HG03060 (cell line): ENCODE data around the gene YARS1.

Experiments used
- ATAC-seq: cut with Tn5 transposase; IDR thresholded peaks from one replicate; pipeline ENCODE4 v1.9.1; 2021; ENCODE audit warnings: low read depth, moderate number of reproducible peaks; ENCODE audit not compliant: unreplicated experiment

The YARS1 gene

DNA sequence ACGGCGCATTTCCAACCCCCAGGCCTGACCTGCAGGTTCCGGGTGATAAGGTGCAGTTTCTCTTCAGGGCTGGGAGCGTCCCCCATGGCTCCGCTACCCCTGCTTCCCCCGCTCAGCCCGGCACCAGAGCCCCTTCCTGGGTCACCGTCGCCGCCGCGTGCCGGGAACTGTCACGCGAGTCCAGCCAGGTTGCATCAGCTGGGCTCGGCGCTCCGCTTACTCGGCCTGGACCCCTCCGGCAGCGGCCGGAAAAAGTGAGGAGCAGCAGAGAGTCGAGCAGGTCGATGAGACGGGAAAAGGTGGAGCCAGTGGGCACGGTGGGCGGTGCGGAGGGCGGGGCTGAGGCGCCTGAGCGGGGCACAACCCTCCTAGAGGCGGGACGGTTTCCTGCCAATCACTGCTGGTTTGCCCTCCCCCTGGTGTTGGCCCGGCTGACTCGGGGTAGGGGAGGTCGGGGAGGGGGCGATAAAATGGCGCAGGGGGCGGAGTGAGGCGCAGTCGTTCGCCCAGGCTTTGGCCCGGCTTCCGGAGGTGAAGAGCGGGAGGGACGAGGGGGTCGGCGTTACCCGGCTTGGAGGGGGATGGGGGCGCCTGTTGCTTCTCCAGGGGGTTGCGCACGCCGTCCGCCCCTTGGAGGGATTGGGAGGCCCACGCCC, at the start of gene YARS1, which contains the start of gene S100PBP:
Gene YARS1 (minus strand): TSS at position 200 of the 656 bp plus-strand sequence. CDS start 114 bp downstream, at position 86.
Gene S100PBP (plus strand): TSS at position 495 of the 656 bp plus-strand sequence. CDS start 8,447 bp downstream, outside the sequence.
- peak; percentile 73 for ATAC-seq

DNA sequence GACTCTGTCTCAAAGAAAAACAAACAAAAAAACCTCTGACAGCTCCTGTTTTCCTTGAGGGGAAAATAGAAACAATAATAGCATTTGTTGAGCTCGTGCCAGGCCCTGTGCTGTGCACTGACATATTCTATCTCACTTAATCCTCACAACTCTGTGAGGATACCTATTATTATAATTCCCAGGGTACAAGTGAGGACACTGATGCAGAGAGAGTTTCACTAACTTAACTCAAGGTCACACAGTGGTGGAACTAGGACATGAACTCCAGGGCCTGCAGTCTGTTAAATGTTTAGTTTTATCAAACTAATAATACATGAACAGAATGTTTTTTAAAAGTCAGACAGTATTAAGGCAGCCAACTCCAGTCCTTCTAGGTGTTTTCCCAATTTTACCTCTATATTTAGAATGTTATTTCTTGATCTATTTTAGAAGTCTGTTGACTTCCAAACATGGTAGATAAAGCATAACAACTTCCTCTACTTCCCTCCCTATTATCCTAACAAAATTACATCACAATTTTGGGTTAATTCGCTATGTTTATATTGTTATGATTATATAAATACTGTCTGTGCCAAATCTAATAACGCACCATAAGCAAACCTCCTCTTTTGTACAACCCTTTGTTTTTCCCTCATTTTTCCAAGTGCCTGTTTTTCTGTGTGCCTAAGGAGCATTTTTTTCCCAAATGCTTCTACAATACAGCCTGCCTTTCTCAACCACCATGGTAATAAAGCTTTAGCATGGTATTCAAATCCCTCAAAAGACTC, 48.7 kb upstream of the YARS1 start:
- ATAC-seq: no peak

DNA sequence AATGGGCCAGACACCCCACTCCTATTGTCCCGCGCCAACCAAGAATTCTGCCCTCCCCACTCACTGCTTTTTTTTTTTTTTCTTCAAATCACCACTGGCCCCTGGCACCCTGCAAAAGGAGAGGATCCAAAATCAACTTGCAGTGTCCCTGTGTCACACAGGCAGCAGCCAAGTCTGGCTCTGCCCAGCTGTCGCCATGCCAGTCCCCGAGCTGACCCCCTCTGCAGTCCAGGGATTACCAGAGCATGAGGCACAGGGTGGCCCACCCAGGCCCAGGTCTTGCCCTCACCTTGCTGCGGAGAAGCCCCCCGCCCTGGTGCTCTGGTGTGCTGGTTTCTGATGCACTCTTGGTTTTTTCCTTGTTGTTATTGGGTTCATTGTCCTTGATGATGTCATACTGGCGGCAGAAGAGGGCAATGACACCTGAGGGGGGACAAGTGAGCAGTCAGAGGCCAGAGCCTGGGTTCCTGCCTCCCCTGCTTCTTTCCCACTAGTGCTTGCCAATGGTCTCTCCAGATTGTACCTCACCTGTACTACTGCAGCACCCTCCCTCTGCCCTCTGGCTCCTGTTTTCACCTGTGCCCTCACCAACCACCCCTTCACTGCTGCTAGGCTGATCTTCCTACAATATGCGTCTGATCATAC, 47.3 kb upstream of the YARS1 start:
- no peak for ATAC-seq

- ATAC-seq: no peak
These were observed 46.7 kb upstream of the YARS1 start for GRCh38 chr1:32863881-32864245.

DNA sequence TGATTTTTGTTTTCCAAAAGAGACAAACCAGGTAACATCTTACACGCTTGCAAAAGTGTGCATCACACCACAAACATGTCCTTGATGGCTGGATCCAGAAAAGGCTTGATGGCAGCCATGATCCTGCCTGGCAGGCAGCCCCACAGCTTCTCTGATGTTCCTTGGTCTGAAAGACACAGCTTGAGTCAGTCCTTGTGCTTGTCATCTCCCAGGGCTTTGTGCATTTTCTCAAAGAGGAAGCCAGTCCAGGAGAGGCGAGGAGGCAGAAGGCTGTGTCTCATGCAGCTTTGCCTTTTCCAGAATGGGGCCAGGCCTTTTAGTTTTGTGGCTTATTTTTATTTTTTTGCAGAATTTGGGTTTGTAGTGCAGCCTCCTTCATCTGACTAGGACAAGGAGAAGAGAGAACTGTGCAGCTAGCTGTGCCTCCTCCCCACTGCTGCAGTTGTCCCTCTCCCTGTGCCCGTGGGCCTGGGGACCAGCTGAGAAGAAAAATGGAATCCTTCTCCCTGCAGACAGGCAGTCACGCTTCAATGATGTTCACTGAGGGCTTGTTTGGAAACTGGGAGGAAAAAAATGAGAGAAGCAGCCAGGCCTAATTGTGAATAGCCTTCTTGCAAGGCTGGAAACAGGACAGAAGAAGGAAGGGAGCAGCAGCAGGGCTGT, 46.2 kb upstream of the YARS1 start:
- no peak for ATAC-seq

DNA sequence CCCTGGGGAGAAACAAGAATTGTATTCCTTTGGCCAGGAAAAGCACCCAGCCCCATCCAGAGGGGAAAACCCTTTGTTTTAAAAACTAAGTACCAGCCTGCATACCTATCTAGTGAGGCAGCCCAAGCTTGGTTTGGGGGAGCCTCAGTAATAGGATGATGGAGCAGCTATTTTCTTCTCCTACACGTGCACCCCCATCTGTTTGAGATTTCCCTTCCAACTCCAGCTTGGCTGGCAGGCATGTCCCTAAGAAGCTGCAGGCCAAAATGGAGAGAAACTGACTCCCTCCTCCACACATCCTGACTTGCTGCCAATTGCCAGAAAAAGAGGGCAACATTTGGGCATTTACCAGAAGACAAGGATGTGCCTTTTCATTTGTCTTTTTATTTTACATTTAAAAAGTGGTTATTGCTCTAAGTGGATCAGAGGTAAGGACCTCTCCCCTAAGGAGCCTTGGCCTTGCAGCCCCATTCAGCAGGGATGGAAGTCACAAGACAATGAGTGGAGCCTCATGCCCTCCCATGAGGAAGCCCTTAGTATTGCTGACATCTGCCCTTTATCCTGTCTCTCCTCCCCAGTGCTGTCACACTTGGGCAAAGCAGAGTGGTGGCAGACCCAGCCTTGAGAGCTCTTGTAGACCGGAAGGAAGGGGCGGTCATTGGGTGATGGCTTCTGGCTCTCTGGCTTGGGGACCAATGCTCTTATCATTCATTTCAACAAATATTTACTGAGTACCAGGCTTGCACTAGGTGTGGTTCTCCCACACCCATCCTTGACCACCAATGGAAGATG, 44.9 kb upstream of the YARS1 start:
- ATAC-seq: no peak

DNA sequence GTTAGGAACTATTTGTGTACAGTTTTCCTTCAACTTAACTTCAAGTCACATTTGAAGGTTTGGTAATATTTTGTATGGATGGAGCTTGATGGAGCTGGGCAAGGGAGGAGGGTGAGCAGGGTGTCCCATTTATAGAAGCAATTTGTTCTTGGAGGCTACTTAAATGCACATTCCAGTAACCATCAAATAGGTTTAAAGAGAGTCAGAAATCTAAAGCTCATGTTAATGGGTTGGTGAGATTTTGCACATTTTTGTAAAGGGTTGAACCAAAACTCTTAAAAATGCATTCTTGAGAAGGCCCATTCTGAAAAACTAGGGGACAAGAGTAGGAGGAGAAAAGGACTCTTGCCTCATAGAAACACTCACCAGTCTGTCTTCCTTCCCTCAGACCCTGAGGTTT, 43.4 kb upstream of the YARS1 start:
- no peak for ATAC-seq

DNA sequence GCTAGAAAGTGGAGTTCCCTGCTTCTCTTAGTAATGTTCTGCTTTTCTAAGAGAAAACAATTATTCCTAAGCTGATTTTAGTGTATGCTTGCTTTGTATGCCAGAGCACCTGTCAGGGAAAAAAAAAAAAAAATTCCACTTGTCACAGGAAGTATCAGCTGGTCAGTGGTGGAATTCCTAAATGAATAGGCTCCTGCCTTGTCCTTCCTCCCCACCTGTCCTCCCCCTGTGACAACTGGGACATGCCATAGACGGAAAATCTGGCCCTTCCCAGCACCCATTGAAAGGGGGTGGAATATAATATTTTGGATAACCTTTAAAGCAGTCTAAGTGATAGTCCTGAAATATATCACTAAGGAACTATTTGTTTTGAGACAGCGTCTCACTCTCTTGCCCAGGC, 42.8 kb upstream of the YARS1 start:
- ATAC-seq: no peak

GRCh38 chr1:32858791-32859190, 41.6 kb upstream of the YARS1 start:
- ATAC-seq: no peak

- no peak for ATAC-seq
These were observed 41.0 kb upstream of the YARS1 start for GRCh38 chr1:32858136-32858535.

- no peak for ATAC-seq
These were observed 38.9 kb upstream of the YARS1 start for GRCh38 chr1:32855861-32856617.

- no peak for ATAC-seq
These were observed 31.4 kb upstream of the YARS1 start for GRCh38 chr1:32848354-32849063.

DNA sequence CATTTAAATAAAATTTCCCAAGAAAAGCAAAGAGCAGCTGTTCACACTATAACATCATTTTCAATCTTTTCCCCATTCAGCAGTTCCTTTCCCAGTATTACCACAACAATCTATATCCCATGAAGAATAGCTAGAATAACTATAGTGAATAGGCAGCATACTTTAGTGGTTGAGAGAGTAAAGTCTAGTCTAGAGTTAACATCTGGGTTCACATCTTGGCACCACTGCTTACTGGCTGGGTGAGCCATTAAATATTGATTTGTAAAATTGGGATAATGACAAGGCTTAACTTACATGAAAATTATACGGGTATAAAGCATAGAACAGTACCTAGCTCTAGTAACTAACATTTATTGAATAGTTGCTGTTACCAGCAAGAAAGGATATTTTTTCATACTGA, 14.7 kb upstream of the YARS1 start:
- no peak for ATAC-seq

- no peak for ATAC-seq
These were observed 13.1 kb upstream of the YARS1 start for GRCh38 chr1:32830092-32830852.

DNA sequence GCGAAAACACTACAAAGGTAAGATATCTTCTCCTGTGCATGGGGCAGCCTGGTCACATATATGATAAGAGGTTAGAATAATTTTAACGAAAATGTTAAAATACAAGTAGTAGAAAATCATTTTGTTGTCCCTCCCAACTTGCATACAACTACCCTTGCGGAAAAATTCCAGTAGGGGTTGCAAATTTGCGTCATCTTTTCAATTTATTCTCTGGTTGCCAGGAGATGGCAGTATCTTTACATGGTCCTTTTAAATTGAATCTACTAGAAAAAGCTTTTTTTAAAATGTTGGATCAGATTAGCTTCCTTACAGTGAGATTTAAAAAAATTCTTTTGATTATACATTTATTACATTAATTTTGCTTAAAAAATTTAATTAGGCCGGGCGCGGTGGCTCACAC, 11.2 kb upstream of the YARS1 start:
- no peak for ATAC-seq

- no peak for ATAC-seq
These were observed 8.0 kb upstream of the YARS1 start for GRCh38 chr1:32825181-32825580.

DNA sequence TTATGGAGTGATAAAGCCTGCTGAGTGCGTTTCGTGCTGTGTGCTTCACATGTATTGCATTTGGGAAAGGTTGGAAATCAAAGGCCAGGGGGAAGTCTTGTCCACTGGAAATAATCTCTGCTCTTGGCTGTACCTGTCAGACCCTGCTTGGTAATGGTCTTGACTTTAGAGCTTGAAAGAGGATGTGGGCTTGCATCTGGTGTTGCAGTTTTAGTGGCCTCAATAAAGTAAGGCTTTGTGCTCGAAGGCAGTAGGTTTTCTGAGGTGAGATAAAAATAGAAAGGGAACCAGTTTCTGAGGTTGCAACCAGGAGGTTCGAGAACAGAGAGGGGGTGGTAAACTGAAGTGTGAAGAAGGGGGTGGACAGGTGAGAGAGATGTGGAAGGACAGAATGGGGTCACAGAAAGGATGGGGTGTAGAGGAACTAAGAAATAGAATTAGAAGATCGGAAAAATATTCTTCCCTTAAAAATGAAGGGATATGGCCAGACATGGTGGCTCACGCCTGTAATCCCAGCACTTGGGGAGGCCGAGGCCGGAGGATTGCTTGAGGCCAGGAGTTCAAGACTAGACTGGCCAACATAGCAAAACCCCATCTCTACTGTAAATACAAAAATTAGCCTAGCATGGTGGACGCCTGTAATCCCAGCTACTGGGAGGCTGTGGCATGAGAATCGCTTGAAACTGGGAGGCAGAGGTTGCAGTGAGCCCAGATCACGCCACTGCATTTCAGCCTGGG, 1.8 kb upstream of the YARS1 start:
- peak; percentile 28 for ATAC-seq
